CD14-positive monocyte (primary cell): ENCODE data around the gene GRIP1. TPM values are rescaled to one million over a fixed set of nuclear protein-coding genes. Genes with fewer than 3 reads are reported as not detected.
A peak's percentile ranks its signal among the peaks of the same experiment; 100 is the strongest.

Source experiments
- DNase-seq, 3 donors: peaks; one replicate each; pipeline ENCODE4 v3.0.0-alpha.2; 2011 to 2022
- H2AFZ ChIP-seq: 2 replicates; pipeline ENCODE4 v1.6.0; 2012; ENCODE audit warnings: mild to moderate bottlenecking, low read depth, low read length, inconsistent platforms; ENCODE audit not compliant: insufficient read depth, poor library complexity, severe bottlenecking
- H3K27ac ChIP-seq, 2 donors: 1 replicate in 1 of 2; 2 replicates in 1 of 2; pipeline ENCODE4 v1.5.1; 2012 to 2013; ENCODE audit warnings: low read length in 2 of 2, control low read depth in 1 of 2, inconsistent platforms in 1 of 2, low read depth in 1 of 2, mild to moderate bottlenecking in 1 of 2
- H3K27me3 ChIP-seq, 2 donors: one replicate each; pipeline versions ENCODE4 v1.6.0 to v1.6.1; 2011 to 2013; ENCODE audit warnings: low read length in 2 of 2; ENCODE audit not compliant: control insufficient read depth in 2 of 2, insufficient read depth in 2 of 2
- H3K36me3 ChIP-seq, 2 donors: replicated peaks in 1 of 2; 1 replicate in 1 of 2; 2 replicates in 1 of 2; pipeline versions ENCODE4 v1.5.1 to v1.6.1; 2012 to 2013; ENCODE audit warnings: low read length in 2 of 2, control low read depth in 1 of 2, inconsistent platforms in 1 of 2, mild to moderate bottlenecking in 1 of 2; ENCODE audit not compliant: insufficient read depth in 2 of 2, control insufficient read depth in 1 of 2
- H3K4me1 ChIP-seq, 2 donors: 1 replicate in 1 of 2; 2 replicates in 1 of 2; pipeline versions ENCODE4 v1.5.1 to v1.6.1; 2012 to 2013; ENCODE audit warnings: low read length in 2 of 2, control low read depth in 1 of 2, inconsistent platforms in 1 of 2, mild to moderate bottlenecking in 1 of 2, moderate library complexity in 1 of 2; ENCODE audit not compliant: insufficient read depth in 2 of 2, control insufficient read depth in 1 of 2
- H3K4me2 ChIP-seq: replicated peaks from 2 replicates; pipeline ENCODE3; 2012; ENCODE audit warnings: low read length, moderate library complexity, mild to moderate bottlenecking; ENCODE audit not compliant: poor library complexity, severe bottlenecking; ENCODE audit errors: extremely low read depth
- H3K4me3 ChIP-seq, 3 experiments: fragments of 200-600 bp in 1 of 3; sonication (generic) in 1 of 3; replicated peaks in 1 of 3; 1 replicate in 2 of 3; 2 replicates in 1 of 3; pipeline ENCODE4 v1.5.1; 2011 to 2013; ENCODE audit warnings: low read length in 3 of 3, mild to moderate bottlenecking in 3 of 3, control low read depth in 2 of 3, low read depth in 2 of 3, inconsistent platforms in 1 of 3, moderate library complexity in 1 of 3
- H3K79me2 ChIP-seq: 2 replicates; pipeline ENCODE4 v1.6.0; 2012; ENCODE audit warnings: mild to moderate bottlenecking, control low read depth, inconsistent platforms, low read length, moderate library complexity; ENCODE audit not compliant: insufficient read depth
- H3K9ac ChIP-seq: 2 replicates; pipeline ENCODE4 v1.6.0; 2017; ENCODE audit warnings: low read length, mild to moderate bottlenecking; ENCODE audit not compliant: insufficient read depth, poor library complexity, severe bottlenecking
- H3K9me3 ChIP-seq, 2 donors: replicated peaks in 1 of 2; 1 replicate in 1 of 2; 2 replicates in 1 of 2; pipeline versions ENCODE4 v1.5.1 to v1.6.1; 2012 to 2013; ENCODE audit warnings: low read length in 2 of 2, control low read depth in 1 of 2; ENCODE audit not compliant: control insufficient read depth in 1 of 2, insufficient read depth in 1 of 2
- H4K20me1 ChIP-seq: 2 replicates; pipeline ENCODE4 v1.6.0; 2012; ENCODE audit warnings: mild to moderate bottlenecking, low read length, control low read depth, moderate library complexity; ENCODE audit not compliant: insufficient read depth
- H3K27ac Mint-ChIP-seq, 7 donors: one replicate each; pipeline ENCODE4 v1.8.0; 2020; ENCODE audit warnings: mild to moderate bottlenecking in 7 of 7, mixed read lengths in 7 of 7, moderate library complexity in 6 of 7, inconsistent platforms in 2 of 7
- H3K27me3 Mint-ChIP-seq, 3 donors: one replicate each; pipeline ENCODE4 v1.8.0; 2021 to 2022; ENCODE audit warnings: low read depth in 3 of 3, mild to moderate bottlenecking in 3 of 3, mixed read lengths in 3 of 3, moderate library complexity in 3 of 3, inconsistent platforms in 1 of 3
- H3K36me3 Mint-ChIP-seq, 2 donors: one replicate each; pipeline ENCODE4 v1.8.0; 2020; ENCODE audit warnings: mixed read lengths in 2 of 2, inconsistent platforms in 1 of 2, mild to moderate bottlenecking in 1 of 2
- H3K4me1 Mint-ChIP-seq: one replicate; pipeline ENCODE4 v1.8.0; 2020; ENCODE audit warnings: mild to moderate bottlenecking, mixed read lengths
- H3K4me3 Mint-ChIP-seq, 2 donors: one replicate each; pipeline ENCODE4 v1.8.0; 2020; ENCODE audit warnings: mild to moderate bottlenecking in 2 of 2, mixed read lengths in 2 of 2, moderate library complexity in 1 of 2
- H3K9me3 Mint-ChIP-seq, 7 donors: one replicate each; pipeline ENCODE4 v1.8.0; 2020 to 2022; ENCODE audit warnings: mixed read lengths in 7 of 7, mild to moderate bottlenecking in 6 of 7, moderate library complexity in 6 of 7, inconsistent platforms in 2 of 7
- CTCF ChIP-seq: fragments of 200-600 bp; IDR thresholded peaks from one replicate; pipeline ENCODE4 v1.8.0; 2022; ENCODE audit warnings: antibody characterized with exemption, mild to moderate bottlenecking
- WGBS: methylation state at CpG from one replicate; pipeline ENCODE4 v1.1.5; 2013; ENCODE audit warnings: missing lambda C conversion rate; ENCODE audit not compliant: insufficient coverage; 5-methylcytosine and 5-hydroxymethylcytosine counted together
- intact Hi-C, 2 donors: fragments of 100-400 bp; cut with micrococcal nuclease; formaldehyde crosslinking; loops; one replicate each; pipeline versions ENCODE4 v1.15.0 to v1.15.1; 2023
- polyA plus RNA-seq, 3 donors: library from polyadenylated mRNA; depleted of rRNA in 1 of 3; unstranded in 2 of 3; stranded (reverse) in 1 of 3; fragments of 300-500 nt in 2 of 3; fragments of >200 nt in 1 of 3; fragmentation: Illumina TruSeq in 2 of 3; gene quantifications; 1 replicate in 2 of 3; 2 replicates in 1 of 3; pipeline ENCODE4 v1.2.3, GENCODE V29; 2012 to 2021

GRIP1 gene
- polyA plus RNA-seq, 3 donors, result 0.21 TPM; not detected in 2

GRCh38 chr12:66302827-66303169 is 376.1 kb downstream of the GRIP1 start:
- H3K36me3 ChIP-seq, result peaks cover 4 to 14% of the 10 kb centered on the region in 2 donors
- TF ChIP-seq CTCF, result no peak
- Mint-ChIP-seq H3K27ac (peak overlapping the region; percentile 96 to 99 (median 99)), H3K9me3 (peaks cover 0 to 2% (median 0%) of the 10 kb centered on the region in 7 donors), H3K4me3 (peak overlapping the region; percentile 96 to 99), H3K27me3 (peaks cover 0 to 2% (median 0%) of the 10 kb centered on the region in 3 donors), H3K4me1 (peaks cover 34% of the 10 kb centered on the region), H3K36me3 (peaks cover 12 to 16% of the 10 kb centered on the region in 2 donors)
- WGBS, result no CpG with 5 or more reads among the region's 6 CpGs
- intact Hi-C loops, result loop anchor here in 1 of 2 donors (10.0 kb wide), 1 partner anchor 158 kb away; no protein-coding TSS in a partner anchor
- H3K9ac ChIP-seq, result peak overlapping the region; percentile 67
- H3K9me3 ChIP-seq, result no peaks in the 10 kb centered on the region
- peaks cover 44% of the 10 kb centered on the region for H3K79me2 ChIP-seq
- H3K27me3 ChIP-seq, result no peaks in the 10 kb centered on the region
- H4K20me1 ChIP-seq, result no peaks in the 10 kb centered on the region
- no peak for DNase-seq
- peak overlapping the region; percentile 99 for H2AFZ ChIP-seq
- peak overlapping the region; percentile 74 to 89 for H3K27ac ChIP-seq
- H3K4me3 ChIP-seq, result peak overlapping the region; percentile 77 to 97 (median 92)
- H3K4me2 ChIP-seq, result peak overlapping the region; percentile 81
- peaks cover 20 to 31% of the 10 kb centered on the region in 2 donors for H3K4me1 ChIP-seq

GRCh38 chr12:66301944-66302826 is 376.7 kb downstream of the GRIP1 start, which contains the start of gene HELB:
Gene HELB (plus strand): TSS chr12:66302493. CDS start chr12:66302604, 111 bp downstream.
- Mint-ChIP-seq H3K4me3 (peak within 1 kb of the TSS; percentile 96 to 99), H3K4me1 (peaks cover 34% of the 10 kb centered on the region), H3K27me3 (peaks cover 0 to 2% (median under 1%) of the 10 kb centered on the region in 3 donors), H3K9me3 (peaks cover 0 to 2% (median 0%) of the 10 kb centered on the region in 7 donors), H3K36me3 (peaks cover 8 to 12% of the 10 kb centered on the region in 2 donors), H3K27ac (peak within 1 kb of the TSS; percentile 96 to 99 (median 99))
- Histone ChIP-seq H3K36me3 (peaks cover 4 to 12% of the 10 kb centered on the region in 2 donors), H3K27ac (peak within 1 kb of the TSS; percentile 74 to 89), H3K4me2 (peak within 1 kb of the TSS; percentile 81), H4K20me1 (no peaks in the 10 kb centered on the region), H3K4me1 (peaks cover 20 to 31% of the 10 kb centered on the region in 2 donors), H3K9ac (peak within 1 kb of the TSS; percentile 67), H3K79me2 (peaks cover 39% of the 10 kb centered on the region), H2AFZ (peak within 1 kb of the TSS; percentile 99), H3K27me3 (no peaks in the 10 kb centered on the region), H3K9me3 (no peaks in the 10 kb centered on the region), H3K4me3 (peak within 1 kb of the TSS; percentile 77 to 97 (median 92))
- intact Hi-C loops, result loop anchor here in 1 of 2 donors (10.0 kb wide), 1 partner anchor 157 kb away; no protein-coding TSS in a partner anchor
- WGBS, result under 1% methylated on average over 38 of the region's 45 CpGs
- no peak for TF ChIP-seq CTCF
- peak; percentile 94 to 97 (median 96) for DNase-seq
